Activated T-cell treated with anti-CD3 and anti-CD28 coated beads, Interleukin-2, amount 50 U/mL, for 72 hours (primary cell): ENCODE measurements around the gene GTF3C4. TPM values are rescaled to one million over a fixed set of nuclear protein-coding genes. Genes with fewer than 3 reads are reported as not detected.

Experiments
- ATAC-seq, 2 donors: fragments of 150-1000 bp; cut with Tn5 transposase; replicated peaks in 1 of 2; 2 replicates each; pipeline ENCODE4 v1.10.0; 2021; ENCODE audit warnings: moderate library complexity in 2 of 2, mild to moderate bottlenecking in 1 of 2
- DNase-seq, 2 donors: peaks; one replicate each; pipeline ENCODE4 v3.0.0; 2021 to 2022; ENCODE audit warnings: mixed read lengths in 1 of 2
- H3K27ac Mint-ChIP-seq: one replicate; pipeline ENCODE4 v1.8.0; 2022; ENCODE audit warnings: mild to moderate bottlenecking, moderate library complexity, mixed read lengths
- H3K27me3 Mint-ChIP-seq: one replicate; pipeline ENCODE4 v1.8.0; 2022; ENCODE audit warnings: low read depth, mixed read lengths
- H3K36me3 Mint-ChIP-seq, 2 donors: one replicate each; pipeline ENCODE4 v1.8.0; 2022; ENCODE audit warnings: mixed read lengths in 2 of 2, mild to moderate bottlenecking in 1 of 2; ENCODE audit not compliant: insufficient read depth in 2 of 2
- H3K4me1 Mint-ChIP-seq: one replicate; pipeline ENCODE4 v1.8.0; 2022; ENCODE audit warnings: low read depth, mixed read lengths
- H3K4me3 Mint-ChIP-seq, 2 donors: one replicate each; pipeline ENCODE4 v1.8.0; 2022; ENCODE audit warnings: mild to moderate bottlenecking in 2 of 2, mixed read lengths in 2 of 2, moderate library complexity in 2 of 2
- H3K9me3 Mint-ChIP-seq, 2 donors: one replicate each; pipeline ENCODE4 v1.8.0; 2022; ENCODE audit warnings: mixed read lengths in 2 of 2
- total RNA-seq, 2 donors: library from RNA; stranded (reverse); gene quantifications; one replicate each; pipeline ENCODE4 v1.2.3, GENCODE V29; 2022

Gene GTF3C4, protein sequence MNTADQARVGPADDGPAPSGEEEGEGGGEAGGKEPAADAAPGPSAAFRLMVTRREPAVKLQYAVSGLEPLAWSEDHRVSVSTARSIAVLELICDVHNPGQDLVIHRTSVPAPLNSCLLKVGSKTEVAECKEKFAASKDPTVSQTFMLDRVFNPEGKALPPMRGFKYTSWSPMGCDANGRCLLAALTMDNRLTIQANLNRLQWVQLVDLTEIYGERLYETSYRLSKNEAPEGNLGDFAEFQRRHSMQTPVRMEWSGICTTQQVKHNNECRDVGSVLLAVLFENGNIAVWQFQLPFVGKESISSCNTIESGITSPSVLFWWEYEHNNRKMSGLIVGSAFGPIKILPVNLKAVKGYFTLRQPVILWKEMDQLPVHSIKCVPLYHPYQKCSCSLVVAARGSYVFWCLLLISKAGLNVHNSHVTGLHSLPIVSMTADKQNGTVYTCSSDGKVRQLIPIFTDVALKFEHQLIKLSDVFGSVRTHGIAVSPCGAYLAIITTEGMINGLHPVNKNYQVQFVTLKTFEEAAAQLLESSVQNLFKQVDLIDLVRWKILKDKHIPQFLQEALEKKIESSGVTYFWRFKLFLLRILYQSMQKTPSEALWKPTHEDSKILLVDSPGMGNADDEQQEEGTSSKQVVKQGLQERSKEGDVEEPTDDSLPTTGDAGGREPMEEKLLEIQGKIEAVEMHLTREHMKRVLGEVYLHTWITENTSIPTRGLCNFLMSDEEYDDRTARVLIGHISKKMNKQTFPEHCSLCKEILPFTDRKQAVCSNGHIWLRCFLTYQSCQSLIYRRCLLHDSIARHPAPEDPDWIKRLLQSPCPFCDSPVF
- 10 to 100 TPM; 13.8 to 16.0 TPM for total RNA-seq

DNA sequence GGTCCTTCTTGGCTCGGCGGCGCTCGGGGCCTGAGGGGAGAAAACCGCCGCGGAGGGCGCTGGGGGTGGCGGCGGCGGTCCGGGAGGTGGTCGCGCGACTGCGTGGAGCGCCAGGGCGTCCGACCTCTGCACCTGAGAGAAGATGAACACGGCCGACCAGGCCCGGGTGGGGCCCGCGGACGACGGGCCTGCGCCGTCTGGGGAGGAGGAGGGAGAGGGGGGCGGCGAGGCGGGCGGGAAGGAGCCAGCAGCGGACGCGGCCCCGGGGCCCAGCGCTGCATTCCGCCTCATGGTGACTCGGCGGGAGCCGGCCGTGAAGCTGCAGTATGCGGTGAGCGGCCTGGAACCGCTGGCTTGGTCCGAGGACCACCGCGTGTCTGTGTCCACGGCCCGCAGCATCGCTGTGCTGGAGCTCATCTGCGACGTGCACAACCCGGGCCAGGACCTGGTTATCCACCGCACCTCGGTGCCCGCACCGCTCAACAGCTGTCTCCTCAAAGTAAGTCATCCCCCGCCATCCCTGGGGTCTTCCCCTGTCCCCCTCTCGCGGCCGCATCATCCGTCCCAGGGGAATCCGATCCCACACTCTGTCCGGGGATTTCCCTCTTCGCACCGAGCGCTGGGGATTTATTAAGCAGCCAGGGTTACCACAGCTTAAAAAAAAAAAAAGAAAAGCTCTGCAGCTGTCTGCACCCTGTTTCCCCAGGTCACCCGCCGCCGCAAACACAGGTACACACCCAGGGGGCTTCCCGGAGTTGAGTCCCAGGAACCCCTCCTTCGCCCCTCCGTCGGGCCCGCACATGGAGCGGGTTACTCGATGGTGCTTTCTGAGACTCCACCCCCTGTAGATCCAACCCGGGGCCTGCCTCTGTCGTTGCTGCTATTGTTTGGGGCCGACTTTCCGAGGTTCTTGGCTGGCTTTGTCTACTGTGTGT lies at the start of gene GTF3C4:
TSS of gene GTF3C4 (plus strand) at position 8 of the 935 bp plus-strand sequence. CDS start at position 143, 135 bp downstream.
- no peaks in the 10 kb centered on the region for H3K9me3 Mint-ChIP-seq
- H3K36me3 Mint-ChIP-seq = peaks cover 6 to 14% of the 10 kb centered on the region in 2 donors
- no peaks in the 10 kb centered on the region for H3K27me3 Mint-ChIP-seq
- DNase-seq (peak; percentile 44 to 58), ATAC-seq (peak; percentile 67 to 73)
- H3K4me3 Mint-ChIP-seq = peak within 1 kb of the TSS; percentile 82 to 96
- peaks cover 54% of the 10 kb centered on the region for H3K4me1 Mint-ChIP-seq
- H3K27ac Mint-ChIP-seq = peak within 1 kb of the TSS; percentile 81

DNA sequence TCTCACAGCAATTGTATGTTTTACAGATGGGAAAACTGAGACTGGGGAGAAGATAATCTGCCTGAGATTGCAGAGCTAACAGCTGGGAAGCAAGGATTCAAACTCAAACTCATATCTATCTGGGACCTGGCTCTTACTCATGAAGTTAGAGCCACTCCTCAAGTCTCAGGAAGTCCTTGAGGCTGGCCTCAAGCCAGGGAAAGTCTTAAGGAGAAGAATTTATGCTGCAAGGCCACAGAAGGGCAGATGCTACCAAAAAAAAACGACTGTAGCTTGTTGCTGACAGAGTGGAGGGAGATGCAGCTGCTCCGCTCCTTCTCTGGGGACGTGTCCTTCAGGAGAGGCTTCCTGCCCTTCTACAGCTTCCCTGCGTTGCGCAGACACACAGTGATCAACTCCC lies 48.1 kb upstream of the GTF3C4 start:
- no peak overlapping the region for H3K4me3 Mint-ChIP-seq
- ATAC-seq (no peak), DNase-seq (no peak)
- H3K9me3 Mint-ChIP-seq = no peaks in the 10 kb centered on the region
- H3K27me3 Mint-ChIP-seq = no peaks in the 10 kb centered on the region
- H3K4me1 Mint-ChIP-seq = no peaks in the 10 kb centered on the region
- peaks cover 2 to 18% of the 10 kb centered on the region in 2 donors for H3K36me3 Mint-ChIP-seq
- no peak overlapping the region for H3K27ac Mint-ChIP-seq

DNA sequence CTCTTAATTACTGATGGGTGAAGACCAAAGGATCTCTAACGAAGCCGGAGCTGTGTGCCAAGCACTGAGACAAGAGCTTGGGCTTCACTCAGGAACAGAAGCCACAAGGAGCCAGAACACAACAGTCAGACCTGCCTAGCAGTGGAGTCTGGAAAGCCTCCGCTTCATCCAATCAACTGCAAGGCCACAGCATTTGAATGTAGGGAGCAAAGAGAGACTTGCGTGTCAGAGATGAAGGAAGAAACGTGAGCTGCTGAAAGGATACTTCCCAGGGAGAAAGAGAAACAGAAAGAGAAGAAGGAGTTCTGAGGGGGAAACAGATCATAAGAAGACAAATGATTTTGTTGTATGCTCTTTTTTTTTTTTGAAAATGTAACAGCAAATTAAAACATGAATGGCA lies 44.0 kb upstream of the GTF3C4 start:
- no peaks in the 10 kb centered on the region for H3K27me3 Mint-ChIP-seq
- peaks cover 2 to 13% of the 10 kb centered on the region in 2 donors for H3K36me3 Mint-ChIP-seq
- no peaks in the 10 kb centered on the region for H3K4me1 Mint-ChIP-seq

DNA sequence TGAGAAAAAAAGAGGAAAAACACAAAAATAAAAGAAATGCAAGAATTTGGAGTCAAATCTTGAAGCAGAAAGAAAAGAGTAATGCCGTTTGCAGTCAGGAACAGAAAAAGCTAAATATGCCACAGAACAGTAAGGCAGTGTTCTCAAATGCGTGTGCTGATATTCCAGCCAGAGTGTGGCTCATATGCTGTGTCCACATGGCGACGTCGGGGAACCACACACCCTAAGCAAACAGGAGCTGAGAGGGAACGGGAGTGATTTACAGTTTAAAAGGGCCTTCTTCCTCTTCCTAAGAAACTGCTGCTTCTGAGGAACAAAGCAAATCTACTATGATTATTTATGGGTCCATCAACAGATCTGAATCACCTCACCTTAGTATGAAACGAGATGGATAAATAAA lies 43.2 kb upstream of the GTF3C4 start:
- H3K27ac Mint-ChIP-seq = no peak overlapping the region
- DNase-seq (no peak), ATAC-seq (no peak)
- H3K4me1 Mint-ChIP-seq = no peaks in the 10 kb centered on the region
- H3K36me3 Mint-ChIP-seq = peaks cover 2 to 14% of the 10 kb centered on the region in 2 donors
- no peaks in the 10 kb centered on the region for H3K9me3 Mint-ChIP-seq
- H3K4me3 Mint-ChIP-seq = no peak overlapping the region
- H3K27me3 Mint-ChIP-seq = no peaks in the 10 kb centered on the region

More for the DNA sequence above, 44.0 kb upstream of the GTF3C4 start:
- H3K4me3 Mint-ChIP-seq = no peak overlapping the region
- H3K27ac Mint-ChIP-seq = no peak overlapping the region
- no peak for DNase-seq
- ATAC-seq = no peak
- H3K9me3 Mint-ChIP-seq = no peaks in the 10 kb centered on the region

DNA sequence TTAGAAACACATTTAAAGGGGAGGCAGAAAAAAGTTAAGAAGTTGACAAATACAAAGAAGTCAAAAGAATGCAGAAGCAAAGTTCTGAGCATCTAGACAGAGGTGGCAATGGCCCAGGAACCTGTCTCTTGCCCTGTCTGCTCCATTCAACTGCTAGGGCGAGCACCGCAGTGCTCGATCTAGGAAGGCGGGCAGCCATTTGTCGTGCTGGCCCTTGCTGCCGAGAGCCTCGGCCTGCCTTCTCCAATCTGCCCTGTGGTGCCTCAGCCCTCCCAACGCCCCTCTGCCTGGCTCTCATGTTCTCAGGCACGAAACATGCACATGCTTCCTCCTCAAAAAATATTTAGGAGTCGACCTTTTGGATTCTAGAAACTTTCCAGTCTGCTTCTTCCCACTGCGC lies 42.7 kb upstream of the GTF3C4 start:
- DNase-seq (no peak), ATAC-seq (no peak)
- Mint-ChIP-seq H3K9me3 (no peaks in the 10 kb centered on the region), H3K4me3 (no peak overlapping the region), H3K27ac (no peak overlapping the region), H3K27me3 (no peaks in the 10 kb centered on the region), H3K4me1 (no peaks in the 10 kb centered on the region), H3K36me3 (peaks cover 2 to 15% of the 10 kb centered on the region in 2 donors)

DNA sequence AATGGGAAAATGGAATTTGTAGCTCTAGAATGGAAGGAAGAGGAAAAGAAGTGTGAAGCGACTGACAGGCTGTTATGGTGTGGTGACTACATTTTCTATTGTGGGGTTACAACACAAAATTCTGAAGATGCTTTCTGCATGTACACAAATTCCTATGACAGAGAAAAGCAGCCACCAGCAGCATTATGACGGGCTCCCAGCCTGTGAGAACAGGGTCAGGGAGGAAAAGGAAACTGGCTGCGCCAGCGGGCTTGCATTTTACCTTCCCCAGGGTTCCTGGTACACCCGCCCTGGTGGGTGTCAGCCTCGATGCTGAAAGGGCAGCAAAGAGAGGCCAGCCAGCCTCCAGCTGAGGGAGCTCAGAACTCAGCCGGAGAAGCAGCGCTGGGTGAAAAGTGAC lies 41.5 kb upstream of the GTF3C4 start:
- no peak overlapping the region for H3K4me3 Mint-ChIP-seq
- DNase-seq (no peak), ATAC-seq (no peak)
- H3K36me3 Mint-ChIP-seq = peaks cover 2 to 17% of the 10 kb centered on the region in 2 donors
- no peak overlapping the region for H3K27ac Mint-ChIP-seq
- no peaks in the 10 kb centered on the region for H3K9me3 Mint-ChIP-seq
- no peaks in the 10 kb centered on the region for H3K27me3 Mint-ChIP-seq
- H3K4me1 Mint-ChIP-seq = no peaks in the 10 kb centered on the region

DNA sequence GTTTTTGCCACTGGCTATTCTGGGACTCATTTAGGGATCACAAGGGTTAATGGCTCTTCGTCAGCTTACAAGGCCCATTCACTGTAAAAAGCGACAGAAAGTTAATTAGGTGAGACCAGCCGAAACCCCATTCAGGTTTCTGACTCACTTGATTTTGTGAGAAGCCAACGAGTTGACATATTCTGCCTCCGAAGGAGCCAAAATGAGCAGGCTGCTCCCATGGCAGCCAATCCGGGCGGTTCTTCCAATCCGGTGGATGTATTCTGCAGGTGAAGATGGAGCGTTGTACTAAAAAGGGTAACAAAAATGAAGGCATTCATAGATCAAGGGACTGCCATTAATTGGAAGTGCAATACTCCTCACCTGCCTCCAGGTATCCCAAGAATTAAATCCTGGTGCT lies 40.1 kb upstream of the GTF3C4 start:
- H3K27me3 Mint-ChIP-seq = no peaks in the 10 kb centered on the region
- no peak overlapping the region for H3K4me3 Mint-ChIP-seq
- H3K27ac Mint-ChIP-seq = no peak overlapping the region
- DNase-seq (no peak), ATAC-seq (no peak)
- H3K36me3 Mint-ChIP-seq = peaks cover 2 to 17% of the 10 kb centered on the region in 2 donors
- no peaks in the 10 kb centered on the region for H3K9me3 Mint-ChIP-seq
- H3K4me1 Mint-ChIP-seq = no peaks in the 10 kb centered on the region

DNA sequence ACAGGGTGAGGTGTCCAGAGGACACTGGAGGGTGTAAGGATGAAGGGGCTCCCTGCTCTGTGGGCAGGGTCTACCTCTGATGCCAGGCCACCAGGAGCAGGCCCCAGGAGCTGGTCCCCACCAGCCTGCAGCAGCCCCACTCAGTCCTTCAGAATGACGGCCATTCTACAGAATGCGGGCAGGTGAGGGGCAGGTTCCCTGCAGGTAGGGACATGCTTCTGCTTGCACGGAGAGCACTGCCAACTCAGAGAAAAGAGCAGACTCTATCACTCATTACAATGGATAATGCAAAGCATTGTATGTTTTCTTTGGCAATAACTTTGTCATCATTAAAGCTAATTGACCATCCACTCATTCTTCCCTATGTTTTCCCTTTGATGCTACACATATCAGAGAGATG lies 39.5 kb upstream of the GTF3C4 start:
- Mint-ChIP-seq H3K9me3 (no peaks in the 10 kb centered on the region), H3K27me3 (no peaks in the 10 kb centered on the region), H3K36me3 (peaks cover 2 to 14% of the 10 kb centered on the region in 2 donors)

DNA sequence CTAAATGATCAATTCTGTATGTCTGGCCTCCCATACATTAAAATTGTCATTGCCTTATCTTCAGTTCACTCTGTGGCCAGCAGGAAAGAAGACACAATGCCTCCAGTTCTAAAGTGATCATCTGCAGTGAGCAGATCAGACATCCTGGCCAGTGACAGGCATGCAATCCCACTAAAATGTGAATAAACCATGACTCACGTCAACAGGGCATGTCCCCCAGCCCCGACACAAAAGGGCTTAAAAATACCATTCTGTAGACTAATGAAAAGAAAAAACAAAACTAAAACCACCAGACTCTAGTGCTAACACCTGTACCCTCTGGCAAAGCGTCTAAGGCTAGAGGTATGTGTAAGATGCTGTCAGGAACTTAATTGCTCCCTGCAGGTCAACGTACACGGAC lies 39.0 kb upstream of the GTF3C4 start:
- H3K27me3 Mint-ChIP-seq = no peaks in the 10 kb centered on the region
- H3K36me3 Mint-ChIP-seq = peaks cover 2 to 13% of the 10 kb centered on the region in 2 donors
- ATAC-seq = no peak
- DNase-seq = no peak
- H3K9me3 Mint-ChIP-seq = no peaks in the 10 kb centered on the region
- no peaks in the 10 kb centered on the region for H3K4me1 Mint-ChIP-seq
- H3K27ac Mint-ChIP-seq = no peak overlapping the region
- no peak overlapping the region for H3K4me3 Mint-ChIP-seq

More for the DNA sequence above, 39.5 kb upstream of the GTF3C4 start:
- no peaks in the 10 kb centered on the region for H3K4me1 Mint-ChIP-seq
- no peak overlapping the region for H3K27ac Mint-ChIP-seq
- DNase-seq = no peak
- H3K4me3 Mint-ChIP-seq = no peak overlapping the region
- ATAC-seq = no peak

DNA sequence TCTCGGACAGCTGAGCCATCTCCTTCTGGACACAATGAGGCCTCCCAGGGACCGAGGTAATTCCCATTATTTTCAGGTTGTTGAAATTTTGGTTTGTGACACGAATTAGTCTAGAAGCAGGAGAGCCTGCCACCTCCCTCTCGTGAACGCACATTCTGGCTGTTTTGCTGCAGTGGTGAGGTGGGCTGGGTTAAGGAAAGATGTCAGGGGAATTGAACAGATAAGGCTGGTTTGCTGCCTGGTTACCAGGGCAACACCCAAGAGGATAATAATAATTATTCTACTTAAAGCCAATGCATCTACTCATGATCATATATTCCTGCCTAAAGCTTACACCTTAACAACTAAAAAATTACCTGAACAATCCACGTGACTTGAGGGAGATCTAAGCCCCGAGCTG lies 38.6 kb upstream of the GTF3C4 start:
- Mint-ChIP-seq H3K27ac (no peak overlapping the region), H3K4me3 (no peak overlapping the region), H3K27me3 (no peaks in the 10 kb centered on the region), H3K36me3 (peaks cover 2 to 11% of the 10 kb centered on the region in 2 donors), H3K9me3 (no peaks in the 10 kb centered on the region), H3K4me1 (no peaks in the 10 kb centered on the region)
- ATAC-seq (no peak), DNase-seq (no peak)

DNA sequence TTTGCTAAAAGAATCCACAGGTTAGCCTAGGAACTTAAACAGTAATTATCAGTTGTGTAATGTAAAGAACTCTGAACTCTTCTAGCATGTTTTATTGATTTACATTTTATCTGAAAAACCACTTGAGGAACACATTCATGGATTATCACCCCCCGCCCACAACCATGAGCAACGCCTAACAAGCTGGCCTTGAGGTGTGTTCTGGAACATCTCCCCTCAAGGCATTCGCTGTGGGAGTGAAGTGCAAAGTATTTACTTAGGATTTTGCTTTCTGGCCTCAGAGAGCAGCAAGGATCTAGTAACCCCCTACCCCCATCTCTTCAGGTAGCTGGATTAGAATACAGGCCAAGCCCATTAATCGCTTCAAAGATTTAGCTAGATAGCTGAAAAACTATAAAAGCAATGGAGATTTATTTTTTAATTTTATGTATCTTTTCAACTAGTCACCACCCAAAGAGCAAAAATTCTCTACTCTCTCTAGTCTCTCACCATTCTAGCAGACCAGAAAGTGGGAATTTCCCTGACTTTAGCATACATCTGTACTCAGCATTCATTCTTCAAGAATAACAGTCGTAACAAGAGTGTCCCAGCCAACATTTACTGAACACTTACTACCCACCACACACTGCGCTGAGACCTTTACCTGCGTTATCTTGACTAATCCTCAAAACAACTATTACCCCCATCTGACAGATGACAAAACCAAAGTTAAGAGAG lies 37.7 kb upstream of the GTF3C4 start:
- Mint-ChIP-seq H3K27me3 (no peaks in the 10 kb centered on the region), H3K4me1 (no peaks in the 10 kb centered on the region), H3K27ac (no peak overlapping the region), H3K4me3 (no peak overlapping the region), H3K36me3 (peaks cover 2 to 9% of the 10 kb centered on the region in 2 donors), H3K9me3 (no peaks in the 10 kb centered on the region)
- DNase-seq (no peak), ATAC-seq (no peak)

DNA sequence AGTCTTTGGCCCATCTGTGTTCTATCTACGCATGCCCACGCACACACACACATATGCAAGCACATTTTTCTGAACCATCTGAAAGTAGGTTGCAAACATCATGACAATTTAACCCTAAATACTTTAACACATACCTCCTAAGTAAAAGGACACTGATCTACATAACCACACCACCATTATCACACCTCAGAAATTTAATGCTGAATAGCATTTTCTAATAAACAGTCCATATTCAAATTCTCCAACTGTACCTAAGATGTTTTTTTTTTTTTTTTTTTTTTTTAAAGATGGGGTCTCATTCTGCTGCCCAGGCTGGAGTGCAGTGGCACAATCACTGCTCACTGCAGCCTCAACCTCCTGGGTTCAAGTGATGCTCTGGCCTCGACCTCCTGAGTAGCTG lies 35.9 kb upstream of the GTF3C4 start:
- Mint-ChIP-seq H3K27me3 (no peaks in the 10 kb centered on the region), H3K27ac (no peak overlapping the region), H3K4me3 (no peak overlapping the region), H3K4me1 (no peaks in the 10 kb centered on the region), H3K9me3 (no peaks in the 10 kb centered on the region), H3K36me3 (peaks cover 0 to 6% of the 10 kb centered on the region in 2 donors)
- no peak for ATAC-seq
- no peak for DNase-seq
